Measurements from ENCODE around the gene DPP4.
A peak's percentile ranks its signal among the peaks of the same experiment; 100 is the strongest.

DPP4 gene

DNA sequence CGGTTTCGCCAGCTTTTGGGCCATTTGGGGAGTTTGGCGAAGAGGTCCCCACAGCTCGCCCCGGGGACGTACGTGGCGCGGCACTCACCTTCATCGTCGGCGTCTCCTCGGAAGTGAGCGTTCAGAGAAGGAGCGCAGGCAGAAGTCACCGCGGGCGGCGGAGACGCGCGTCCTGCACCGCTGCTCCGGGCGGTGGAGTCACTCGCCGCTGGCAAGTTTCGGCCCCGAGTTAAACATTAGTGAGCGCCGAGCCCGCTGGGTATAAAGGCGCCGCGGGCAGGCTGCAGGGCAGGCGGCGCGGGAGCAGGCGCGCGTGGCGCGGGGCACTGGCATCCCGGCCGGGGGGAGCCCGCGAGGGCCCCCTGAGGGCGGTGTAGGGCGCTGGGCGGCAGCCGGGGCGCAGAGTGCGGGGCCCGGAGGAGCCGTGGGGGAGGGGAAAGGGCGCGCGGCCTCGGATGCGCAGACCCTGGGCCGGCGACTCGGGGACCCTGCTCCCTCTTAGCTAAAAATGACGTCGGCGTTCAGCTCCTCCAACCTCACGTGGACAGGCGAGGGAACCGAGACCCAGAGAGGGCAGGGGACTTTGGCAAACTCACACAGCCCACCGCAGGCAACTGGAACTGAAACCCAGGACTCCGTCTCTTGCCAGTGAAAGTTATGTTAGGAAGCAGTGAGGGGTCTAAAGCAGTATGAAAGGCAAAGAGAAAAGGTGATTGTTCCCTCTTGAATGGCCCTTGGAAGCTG is at the start of gene DPP4:
Gene DPP4, minus strand, starts transcription at position 328 of the 744 bp plus-strand sequence. Its CDS starts 234 bp downstream, at position 94.
- DNase-seq (ENCODE audit: low read depth): no peak

DNA sequence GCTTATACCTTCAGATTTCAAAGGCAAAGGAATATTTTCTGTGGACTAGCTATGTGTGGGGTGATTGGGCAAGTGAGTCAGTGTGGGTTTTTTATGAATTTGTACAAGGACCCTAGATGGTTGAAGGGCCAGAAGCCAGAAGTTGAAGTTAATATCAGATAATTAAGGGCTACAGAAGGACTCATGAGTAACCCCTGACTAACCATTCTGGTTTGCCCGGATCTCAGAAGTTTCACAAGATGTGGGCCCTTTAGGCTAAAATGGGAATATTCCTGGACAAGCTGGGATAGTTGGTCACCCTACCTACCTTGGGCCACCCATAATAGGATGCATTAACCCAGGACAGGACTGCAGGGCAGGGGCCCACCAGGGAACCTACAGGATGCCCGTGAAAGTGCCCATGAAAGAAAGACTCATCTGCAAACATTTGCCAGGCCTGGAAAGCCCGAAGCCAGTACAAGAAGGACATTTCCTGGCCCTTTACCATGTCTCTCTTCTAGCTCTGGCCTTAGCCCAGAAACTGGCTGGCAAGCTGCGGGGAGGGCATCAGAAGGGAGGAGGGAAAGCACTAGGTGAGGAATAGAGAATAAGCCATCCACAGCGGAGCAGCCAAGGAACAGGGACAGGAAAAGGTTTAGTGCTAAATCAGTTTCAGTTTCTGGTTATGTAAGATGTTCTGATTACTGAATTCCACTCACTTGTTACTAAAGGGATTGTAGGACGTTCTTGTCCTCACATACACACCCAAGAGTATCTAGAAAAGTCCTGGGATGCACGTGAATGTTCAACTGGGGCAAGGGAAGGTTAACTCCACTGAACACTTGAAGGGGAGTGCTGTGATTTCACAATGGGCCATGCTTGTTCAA is 44.4 kb upstream of the DPP4 start:
- DNase-seq (ENCODE audit: low read depth): no peak

DNA sequence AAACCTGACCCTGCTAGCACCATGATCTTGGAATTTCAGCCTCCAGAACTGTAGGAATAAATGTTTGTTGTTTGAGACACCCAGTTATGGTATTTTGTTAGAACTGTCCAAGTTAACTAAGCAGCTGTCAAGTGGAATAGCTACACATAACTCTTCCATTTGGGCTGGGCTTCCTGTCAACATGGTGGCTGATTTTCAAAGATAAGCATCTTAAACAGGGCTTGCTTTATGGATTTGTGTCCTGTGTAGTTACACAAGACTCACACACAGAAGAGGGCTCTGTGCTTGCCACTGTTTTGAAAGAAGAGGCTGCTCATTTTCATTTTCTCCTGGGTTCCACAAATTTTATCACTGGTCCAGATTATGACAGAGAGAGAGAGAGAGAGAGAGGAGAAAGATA is 42.3 kb upstream of the DPP4 start:
- DNase-seq (ENCODE audit: low read depth): no peak

DNA sequence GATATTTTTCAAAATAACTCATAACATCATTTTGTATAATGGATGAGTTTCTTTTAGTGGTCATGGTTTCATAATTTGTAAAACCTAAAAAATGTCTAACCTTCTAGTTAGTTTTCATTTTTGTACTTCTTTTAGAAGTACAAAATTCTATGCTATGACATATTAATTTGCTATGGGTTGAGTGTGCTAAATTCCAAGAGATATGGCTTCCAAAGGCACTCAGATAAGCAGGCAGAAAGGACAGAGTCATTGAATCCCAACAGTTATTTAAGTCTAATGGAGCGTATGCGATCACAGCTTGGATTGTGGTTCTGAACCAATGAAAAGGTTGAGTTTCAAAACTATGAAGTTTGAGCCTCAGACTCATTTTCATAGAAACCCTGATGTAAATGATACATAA is 41.1 kb upstream of the DPP4 start:
- DNase-seq (ENCODE audit: low read depth): no peak

DNA sequence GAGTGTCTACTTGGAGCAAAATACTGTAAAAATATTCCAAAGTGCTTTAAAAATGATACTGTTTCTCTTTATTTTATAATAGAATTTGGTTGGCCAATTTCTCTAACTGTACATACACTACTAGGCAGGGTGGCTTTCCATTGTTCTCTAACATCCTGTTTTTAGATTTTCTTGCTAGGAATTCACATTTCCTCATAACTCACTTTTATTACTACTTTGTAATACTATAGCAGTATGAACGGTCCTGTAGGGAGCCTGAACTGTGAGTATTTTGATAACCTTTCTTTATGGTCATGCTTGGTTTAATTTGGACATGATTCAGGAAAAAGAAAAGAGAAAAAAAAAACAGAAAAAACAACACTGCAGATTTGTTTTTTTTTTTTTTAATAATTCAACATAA is 40.3 kb upstream of the DPP4 start:
- no peak for DNase-seq (ENCODE audit: low read depth)

DNA sequence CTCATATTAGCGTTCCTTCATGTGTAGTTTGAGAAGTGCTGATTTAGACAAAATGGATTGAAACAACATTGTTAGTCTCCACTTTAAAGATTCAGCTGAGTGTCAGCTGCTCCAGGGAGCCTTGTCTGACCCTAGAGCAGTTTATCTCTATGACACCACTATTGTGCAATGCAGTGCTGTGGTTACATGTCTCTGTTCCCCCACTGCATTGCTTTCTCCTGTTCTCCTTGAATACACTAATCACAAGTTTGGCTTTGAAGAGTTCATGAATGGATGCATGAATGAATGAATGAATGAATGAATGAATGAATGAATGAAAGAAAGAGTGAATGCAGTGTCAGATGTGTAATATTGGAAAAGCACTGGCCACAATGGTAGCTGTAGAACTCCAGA is 39.8 kb upstream of the DPP4 start:
- no peak for DNase-seq (ENCODE audit: low read depth)

DNA sequence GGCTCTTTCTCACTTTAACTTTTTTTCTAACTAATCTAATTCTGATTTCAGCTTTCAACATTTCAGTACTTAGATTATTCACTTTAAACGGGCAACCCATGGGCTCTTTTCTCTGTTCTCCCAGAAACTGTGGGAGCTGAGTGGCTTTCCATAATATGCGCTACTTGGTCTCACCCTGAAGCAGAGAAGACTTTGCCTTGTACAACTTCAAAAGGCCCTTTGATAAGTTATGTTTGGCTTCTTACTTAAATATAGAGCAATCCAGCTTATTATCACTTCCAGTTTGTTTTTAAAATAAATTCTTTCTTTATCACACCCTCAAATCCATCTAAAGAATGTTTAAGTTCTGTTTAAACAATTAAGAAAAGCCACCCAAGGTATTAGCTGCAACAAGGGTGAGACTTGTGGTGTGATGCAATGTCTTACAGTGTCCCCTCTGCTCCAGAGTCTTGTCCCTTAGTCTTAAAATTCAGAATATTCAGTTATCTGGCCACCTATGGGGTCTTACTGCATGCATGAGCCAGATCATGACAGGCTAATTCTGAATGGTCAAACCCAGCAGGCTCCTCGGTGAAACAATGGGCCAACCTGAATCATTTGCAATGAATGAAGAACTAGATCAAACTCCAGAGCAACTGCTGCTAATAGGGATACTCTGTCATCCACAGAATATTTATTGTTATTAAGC is 39.2 kb upstream of the DPP4 start:
- DNase-seq (ENCODE audit: low read depth): no peak

DNA sequence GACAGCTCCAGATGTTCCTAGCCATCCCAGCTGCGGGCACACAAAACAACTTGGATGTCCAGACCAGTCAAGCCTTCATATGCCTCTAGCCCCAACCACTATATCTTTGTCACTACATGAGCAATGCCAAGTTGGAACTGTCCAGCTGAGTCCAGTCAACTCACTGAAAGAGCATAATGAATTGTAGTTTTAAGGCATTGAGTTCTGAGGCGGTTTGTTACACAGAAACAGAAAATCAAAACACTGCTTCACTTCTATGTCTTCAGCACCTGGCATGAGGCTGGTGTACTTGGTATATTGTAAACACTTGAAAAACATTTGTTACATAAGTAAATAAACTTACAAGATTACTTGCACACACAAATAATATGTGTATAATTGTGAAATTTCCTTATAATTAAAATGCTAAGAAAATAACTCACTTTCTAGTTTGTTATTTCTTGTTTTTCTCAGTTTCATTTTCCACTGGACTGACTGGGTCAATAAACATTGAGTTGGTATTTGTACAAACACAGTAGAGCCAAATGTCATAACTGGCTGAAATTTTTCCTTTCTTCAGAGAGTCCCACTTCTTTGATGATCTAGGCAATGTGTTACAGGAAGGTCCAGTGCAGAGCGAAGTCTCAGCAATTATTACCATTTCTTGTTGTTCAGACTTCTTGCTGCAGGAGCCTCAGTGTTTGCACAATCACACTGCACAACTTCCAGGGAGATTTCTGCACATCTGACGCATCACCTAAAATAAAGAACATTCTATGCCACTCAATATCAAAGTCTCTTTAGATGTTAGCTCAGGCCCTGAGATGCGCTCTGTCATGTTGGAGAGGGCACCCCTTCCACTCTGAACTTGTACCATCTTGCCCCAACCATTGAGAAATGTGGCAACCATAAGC is 38.2 kb upstream of the DPP4 start:
- DNase-seq (ENCODE audit: low read depth): no peak

DNA sequence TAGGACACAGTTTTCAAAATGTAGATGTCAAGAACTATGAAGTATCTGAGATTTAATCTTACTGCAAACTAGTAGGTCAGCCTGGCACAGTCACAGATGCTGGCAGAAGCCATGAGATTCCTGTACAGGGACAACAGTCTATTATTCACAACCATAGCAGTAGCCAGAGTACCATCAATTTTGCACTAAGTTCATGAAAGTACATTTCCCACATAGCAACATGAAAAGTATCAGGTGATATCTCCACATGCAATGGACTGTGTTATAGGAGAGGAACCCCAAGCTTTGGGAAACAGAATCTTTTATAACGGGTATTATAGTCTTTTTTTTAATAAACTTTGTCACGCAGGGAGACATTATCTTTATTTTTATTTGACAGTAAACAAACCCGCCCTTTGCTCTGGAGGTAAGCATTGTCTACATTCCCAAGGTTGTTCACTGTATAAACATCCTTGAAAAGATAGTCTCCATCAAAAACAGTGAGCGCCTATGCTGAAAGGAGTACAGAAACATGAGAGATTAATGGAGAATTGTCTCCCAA is 33.4 kb upstream of the DPP4 start:
- no peak for DNase-seq (ENCODE audit: low read depth)

DNA sequence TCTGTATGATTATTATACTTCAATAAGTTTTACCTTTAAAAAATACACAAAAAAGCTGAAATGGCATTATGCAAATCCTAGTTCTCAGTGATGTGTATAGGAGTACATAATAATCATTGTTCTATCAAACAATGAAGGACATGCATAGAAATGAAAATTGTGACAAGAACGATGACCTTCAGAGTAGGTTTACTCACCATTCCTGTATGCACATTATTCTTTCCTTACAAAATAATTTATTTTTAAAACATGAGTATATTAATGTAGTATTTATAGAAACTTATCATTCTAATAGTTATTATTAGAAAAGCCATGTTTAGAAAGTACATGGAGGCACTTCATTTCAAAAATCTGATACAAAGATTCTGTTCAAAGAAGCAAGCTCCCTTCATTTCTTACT is 32.7 kb upstream of the DPP4 start:
- DNase-seq (ENCODE audit: low read depth): no peak

DNA sequence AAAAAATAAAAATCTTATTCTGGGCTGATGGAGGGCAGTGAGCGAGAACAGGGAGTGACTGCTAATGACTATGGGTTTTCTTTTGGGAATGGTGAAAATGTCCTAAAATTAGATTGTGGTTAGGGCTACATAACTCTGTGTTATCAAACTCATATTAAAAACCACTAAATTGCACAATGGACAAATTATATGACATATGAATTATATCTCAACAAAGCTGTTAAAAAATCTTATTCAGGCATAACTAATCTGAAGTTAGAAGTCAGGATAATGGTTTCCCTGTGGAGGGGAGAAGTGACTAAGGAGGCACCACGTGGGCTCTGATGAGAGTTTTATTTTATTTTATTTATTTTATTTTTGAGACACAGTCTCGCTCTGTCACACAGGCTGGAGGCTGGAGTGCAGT is 32.1 kb upstream of the DPP4 start:
- DNase-seq (ENCODE audit: low read depth): no peak

DNA sequence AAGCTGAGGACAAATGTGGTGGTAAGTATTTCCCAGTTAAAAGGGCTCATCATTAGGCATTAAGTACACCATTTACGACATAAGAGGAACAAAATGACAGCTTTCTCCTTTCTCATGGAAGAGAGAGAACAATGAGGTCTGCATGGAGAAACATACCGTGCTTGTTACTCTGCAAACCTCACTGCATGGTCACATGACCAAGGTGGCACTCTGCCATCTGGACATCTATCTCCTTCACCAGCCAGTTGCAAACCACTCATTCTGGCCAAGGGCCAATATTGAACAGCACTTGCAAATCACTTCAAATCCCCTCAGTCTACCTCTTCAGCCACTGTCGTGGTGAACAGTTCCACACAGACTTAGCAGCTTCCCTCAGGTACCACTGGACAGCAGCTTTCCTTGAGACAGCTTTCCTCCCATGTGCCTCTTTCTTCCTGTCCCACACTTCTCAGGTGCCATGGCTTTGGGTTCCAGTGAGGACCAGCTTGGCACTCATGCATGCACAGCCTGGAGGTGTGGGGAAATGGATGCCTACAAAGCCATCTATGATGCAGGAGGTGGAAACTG is 29.5 kb upstream of the DPP4 start:
- DNase-seq (ENCODE audit: low read depth): no peak

DNA sequence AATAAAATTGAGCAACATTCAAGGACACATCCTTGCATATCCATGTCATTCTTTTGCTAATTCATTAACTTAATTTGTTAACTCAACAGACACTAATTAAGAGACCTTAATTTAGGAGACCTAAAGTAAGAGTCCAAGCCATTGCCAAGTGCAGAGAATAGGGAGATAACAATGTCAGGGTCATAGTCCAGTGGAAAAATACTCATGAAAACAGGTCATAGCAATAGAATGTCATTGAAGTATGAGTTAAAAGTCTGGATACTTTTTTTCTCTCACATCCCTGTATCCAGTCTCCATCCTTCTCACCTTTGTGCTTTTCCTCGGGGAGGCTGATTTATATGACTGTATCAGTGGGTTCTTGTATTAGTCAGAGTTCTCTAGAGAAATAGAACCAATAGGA is 26.6 kb upstream of the DPP4 start:
- no peak for DNase-seq (ENCODE audit: low read depth)

DNA sequence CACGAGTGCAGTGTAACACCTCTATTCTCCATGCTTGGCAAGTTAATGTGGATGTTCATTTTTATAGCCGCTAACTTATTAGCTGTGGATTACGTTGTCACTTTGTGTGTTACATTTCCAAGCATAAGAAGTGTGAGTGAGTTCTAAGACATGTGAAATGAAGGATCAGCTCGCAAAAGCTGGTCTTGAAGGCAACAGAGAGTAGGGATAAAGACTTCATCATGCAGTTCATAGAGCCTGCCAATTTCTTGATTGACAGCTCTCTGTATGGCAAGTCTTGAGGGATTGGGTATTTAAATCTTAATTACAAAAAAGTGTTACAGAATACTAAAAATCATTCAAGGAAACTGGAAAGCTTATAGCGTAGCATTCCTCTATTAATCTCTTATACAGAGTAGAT is 25.8 kb upstream of the DPP4 start:
- no peak for DNase-seq (ENCODE audit: low read depth)

DNA sequence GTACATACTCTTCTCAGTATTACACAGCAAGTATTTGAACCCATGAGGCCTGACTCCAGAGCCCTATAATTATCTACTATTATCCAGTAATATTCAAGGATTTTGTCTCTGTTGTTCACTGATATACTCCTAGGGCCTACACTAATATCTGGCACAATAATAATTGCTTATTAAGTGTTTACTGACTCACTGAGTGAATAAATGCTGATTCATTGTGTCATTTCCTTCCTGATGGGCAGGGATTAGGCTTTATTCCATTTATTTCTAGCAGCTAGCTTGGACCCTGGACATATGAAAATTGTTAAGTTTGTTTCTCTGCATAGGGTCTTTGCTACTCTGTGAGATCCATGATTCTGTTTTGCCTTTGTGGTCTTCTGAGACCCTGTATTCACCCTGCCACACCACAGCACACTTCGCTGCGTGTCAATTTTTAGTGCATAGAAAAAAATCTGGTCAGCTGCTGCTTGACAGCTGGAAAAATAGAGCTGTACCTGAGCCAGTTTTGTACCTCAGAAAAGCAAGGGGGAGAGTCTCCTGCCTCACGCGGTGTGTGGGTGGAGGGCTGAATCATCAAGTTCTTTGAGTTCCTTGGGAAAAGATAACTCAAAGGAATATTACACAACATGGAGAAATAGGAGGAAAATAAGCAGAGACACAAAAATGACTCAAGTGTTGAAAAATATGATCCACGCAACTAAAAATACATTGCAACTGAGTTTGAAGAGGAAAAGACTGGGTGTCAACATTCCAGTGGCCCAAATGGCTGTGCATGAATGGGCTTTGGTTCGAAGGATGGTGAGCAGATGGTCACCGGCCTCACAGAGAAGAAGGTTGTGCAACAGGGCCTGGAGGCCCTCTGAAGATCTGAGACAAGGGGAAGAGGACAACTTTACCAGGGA is 18.9 kb upstream of the DPP4 start:
- DNase-seq (ENCODE audit: low read depth): peak; percentile 65

DNA sequence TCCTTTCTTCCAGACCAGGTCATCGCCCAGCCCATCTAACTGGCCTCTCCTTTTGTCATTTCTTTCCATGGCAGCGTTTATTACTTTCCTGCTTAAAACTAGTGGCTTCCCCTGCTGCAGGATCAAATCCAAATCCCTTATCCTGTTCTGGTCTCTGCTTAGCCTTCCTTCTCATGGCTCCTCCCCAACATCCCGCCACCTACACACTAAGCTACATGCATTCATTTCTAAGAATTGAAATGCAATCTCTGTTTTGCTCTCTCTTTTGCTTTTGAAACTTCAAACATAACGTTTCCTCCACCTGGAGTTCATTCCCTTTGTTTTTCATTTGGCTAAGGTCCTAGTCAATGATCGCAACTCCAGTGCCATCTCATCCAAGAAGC is 18.0 kb upstream of the DPP4 start:
- DNase-seq (ENCODE audit: low read depth): no peak

DNA sequence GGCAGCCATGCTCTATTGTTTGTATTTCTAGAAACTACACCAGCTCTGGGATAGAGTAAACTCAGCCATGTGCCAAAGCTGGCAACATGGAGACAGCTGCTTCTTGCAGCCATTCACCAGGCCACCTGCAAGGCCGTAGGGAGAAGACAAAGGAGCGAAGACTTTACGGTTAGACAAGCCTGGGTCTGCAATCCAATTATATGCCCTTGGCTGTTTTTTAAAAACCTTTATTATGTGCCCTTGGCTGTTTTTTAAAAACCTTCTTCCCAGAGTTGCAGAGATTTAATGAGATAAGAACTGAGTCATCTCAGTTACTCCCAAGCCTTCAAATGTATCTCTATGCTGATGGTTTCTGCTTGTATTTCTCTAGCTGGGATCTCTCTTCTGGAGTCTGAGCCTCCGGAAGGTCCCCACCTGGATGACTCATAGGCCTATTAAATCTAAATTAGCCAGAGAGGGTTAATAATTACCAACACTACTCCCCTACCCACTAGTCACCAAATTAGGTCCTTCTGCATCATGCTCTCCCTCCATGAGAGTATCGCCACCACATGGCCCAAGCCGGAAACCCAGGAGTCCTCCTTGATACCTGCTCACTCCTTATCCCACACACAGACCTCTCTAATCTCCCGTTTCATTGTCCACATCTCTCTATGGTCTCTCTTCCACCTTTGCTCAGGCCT is 17.5 kb upstream of the DPP4 start:
- DNase-seq (ENCODE audit: low read depth): no peak

DNA sequence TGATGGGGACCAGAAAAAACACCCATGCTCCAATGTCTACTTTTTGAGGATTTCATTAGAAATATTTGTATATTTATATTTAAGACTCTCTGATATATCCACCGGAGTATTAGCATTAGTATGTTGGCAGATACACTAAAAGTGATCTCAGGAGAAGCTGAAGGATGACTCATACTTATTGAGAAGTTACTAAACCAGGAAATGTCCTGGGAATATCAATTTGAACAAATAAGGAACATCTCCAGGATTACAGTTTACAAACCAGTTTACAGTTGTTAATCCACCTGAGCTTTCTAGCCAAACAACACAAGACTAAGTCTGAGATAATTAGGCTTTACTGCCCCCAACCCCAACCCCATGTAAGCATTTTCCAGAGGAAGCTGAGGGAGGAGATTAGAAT is 16.1 kb upstream of the DPP4 start:
- DNase-seq (ENCODE audit: low read depth): no peak

DNA sequence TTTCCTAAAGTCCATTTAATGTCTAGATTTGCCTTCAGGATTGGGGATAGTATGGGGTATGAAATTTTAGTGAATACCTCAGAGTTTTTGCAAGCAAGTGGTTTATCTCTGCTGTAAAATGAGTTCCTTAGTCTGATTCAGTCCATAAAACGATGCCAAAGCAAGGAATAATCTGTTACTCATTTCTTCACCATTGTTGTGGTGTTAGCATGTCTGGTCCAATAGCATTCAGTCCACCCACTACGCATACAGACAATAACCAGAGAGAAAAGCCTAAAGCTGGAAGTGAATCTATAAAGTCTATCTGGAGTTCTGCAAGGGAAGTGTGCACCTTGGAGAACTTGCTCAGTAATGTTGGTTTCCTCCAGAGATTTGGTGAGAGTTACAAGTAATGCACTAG is 12.9 kb upstream of the DPP4 start:
- DNase-seq (ENCODE audit: low read depth): no peak

Measured in fibroblast of the conjunctiva (primary cell).